GM06990 (cell line): ENCODE data around the gene DNAH9.

ENCODE experiments used
- DNase-seq: peaks from one replicate; pipeline ENCODE4 v3.0.0-alpha.2; 2011; ENCODE audit not compliant: insufficient read length; ENCODE audit errors: extremely low read depth
- H3K27me3 ChIP-seq: replicated peaks from 2 replicates; pipeline ENCODE4 v1.6.0; 2011; ENCODE audit warnings: low read length; ENCODE audit not compliant: control insufficient read depth, insufficient read depth
- H3K36me3 ChIP-seq: 2 replicates; pipeline ENCODE4 v1.5.1; 2011; ENCODE audit warnings: low read length; ENCODE audit not compliant: control insufficient read depth, insufficient read depth
- H3K4me3 ChIP-seq: replicated peaks from 2 replicates; pipeline ENCODE4 v1.5.1; 2011; ENCODE audit warnings: low read depth, mild to moderate bottlenecking, control low read depth, low read length
- TF ChIP-seq, protein P1 (sequence below): IDR thresholded peaks from 2 replicates; pipeline ENCODE4 v1.5.1; 2011; ENCODE audit warnings: low read length, control low read depth, mild to moderate bottlenecking, inconsistent platforms; ENCODE audit not compliant: insufficient read depth, poor library complexity, severe bottlenecking

The DNAH9 gene

GRCh38 chr17:11598274-11599221 lies at the start of gene DNAH9:
Gene DNAH9, plus strand, starts transcription at chr17:11598470. Its CDS starts 29 bp downstream, at chr17:11598499.
- Histone ChIP-seq H3K36me3 (no peaks in the 10 kb centered on the region), H3K27me3 (no peaks in the 10 kb centered on the region), H3K4me3 (no peak within 1 kb of the TSS)
- DNase-seq = no peak
- TF ChIP-seq, protein P1, sequence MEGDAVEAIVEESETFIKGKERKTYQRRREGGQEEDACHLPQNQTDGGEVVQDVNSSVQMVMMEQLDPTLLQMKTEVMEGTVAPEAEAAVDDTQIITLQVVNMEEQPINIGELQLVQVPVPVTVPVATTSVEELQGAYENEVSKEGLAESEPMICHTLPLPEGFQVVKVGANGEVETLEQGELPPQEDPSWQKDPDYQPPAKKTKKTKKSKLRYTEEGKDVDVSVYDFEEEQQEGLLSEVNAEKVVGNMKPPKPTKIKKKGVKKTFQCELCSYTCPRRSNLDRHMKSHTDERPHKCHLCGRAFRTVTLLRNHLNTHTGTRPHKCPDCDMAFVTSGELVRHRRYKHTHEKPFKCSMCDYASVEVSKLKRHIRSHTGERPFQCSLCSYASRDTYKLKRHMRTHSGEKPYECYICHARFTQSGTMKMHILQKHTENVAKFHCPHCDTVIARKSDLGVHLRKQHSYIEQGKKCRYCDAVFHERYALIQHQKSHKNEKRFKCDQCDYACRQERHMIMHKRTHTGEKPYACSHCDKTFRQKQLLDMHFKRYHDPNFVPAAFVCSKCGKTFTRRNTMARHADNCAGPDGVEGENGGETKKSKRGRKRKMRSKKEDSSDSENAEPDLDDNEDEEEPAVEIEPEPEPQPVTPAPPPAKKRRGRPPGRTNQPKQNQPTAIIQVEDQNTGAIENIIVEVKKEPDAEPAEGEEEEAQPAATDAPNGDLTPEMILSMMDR = no peak

DNA sequence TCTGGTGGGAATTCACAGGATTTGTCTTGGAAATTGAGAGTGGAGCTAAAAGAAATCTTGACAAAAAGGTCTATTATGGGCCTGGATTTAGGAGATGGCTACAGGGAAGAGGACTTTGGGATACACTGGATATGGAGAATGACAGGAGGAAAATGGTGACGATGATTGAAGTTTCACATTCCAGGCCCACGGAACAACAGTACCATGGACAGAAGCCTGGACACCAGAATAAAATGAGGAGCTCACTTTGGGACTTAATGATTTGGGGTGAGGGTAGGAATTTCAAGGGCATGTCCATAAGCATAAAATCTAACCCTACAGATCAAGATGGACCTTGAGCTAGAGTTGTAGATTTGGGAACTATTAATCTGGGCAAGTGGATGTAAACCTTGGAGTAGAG lies 47.8 kb upstream of the DNAH9 start:
- TF ChIP-seq, protein P1 = no peak
- Histone ChIP-seq H3K4me3 (no peak overlapping the region), H3K36me3 (no peaks in the 10 kb centered on the region), H3K27me3 (no peaks in the 10 kb centered on the region)
- no peak for DNase-seq

DNA sequence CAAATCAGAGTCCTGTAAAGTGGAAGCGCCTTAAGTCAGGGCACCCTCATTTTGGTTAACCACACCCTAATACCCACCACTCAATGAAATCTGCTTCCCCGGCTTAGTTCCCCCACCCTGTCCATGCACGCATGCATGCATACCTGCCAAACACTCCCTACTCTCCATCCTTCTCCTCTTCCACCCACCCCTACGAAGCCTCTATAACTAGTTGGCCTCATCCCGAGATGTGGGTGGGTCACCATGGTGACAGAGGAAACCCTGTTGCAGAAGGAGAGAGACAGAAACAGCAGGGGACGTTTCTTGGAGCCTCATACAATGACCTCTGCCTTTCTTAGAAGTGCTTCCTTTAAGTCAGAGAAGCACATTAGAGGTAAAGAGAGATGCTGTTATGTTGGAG lies 46.8 kb upstream of the DNAH9 start:
- DNase-seq = no peak
- H3K36me3 ChIP-seq = no peaks in the 10 kb centered on the region
- H3K27me3 ChIP-seq = no peaks in the 10 kb centered on the region
- TF ChIP-seq, protein P1 = no peak
- no peak overlapping the region for H3K4me3 ChIP-seq

DNA sequence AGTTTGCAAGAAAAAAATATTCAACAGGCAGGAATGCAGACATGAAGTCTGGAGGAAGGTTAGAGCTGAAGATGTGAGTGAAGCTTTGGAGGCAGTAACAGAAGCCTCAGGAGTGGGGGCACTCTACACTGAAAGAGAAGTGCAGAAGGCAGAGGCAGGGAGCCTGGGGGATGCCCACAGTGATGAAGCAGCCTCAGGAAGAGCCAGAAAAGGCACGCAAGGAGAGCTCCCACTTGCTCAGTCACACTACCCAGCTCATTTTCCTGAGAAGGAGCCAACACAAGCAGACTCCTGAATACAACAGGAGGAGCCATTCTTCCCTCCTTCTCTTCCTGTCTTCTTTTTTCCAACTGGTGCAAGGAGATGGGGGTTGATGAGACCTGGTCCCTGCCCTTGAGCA lies 45.1 kb upstream of the DNAH9 start:
- TF ChIP-seq, protein P1 = no peak
- DNase-seq = no peak
- H3K4me3 ChIP-seq = no peak overlapping the region
- H3K36me3 ChIP-seq = no peaks in the 10 kb centered on the region
- H3K27me3 ChIP-seq = no peaks in the 10 kb centered on the region

DNA sequence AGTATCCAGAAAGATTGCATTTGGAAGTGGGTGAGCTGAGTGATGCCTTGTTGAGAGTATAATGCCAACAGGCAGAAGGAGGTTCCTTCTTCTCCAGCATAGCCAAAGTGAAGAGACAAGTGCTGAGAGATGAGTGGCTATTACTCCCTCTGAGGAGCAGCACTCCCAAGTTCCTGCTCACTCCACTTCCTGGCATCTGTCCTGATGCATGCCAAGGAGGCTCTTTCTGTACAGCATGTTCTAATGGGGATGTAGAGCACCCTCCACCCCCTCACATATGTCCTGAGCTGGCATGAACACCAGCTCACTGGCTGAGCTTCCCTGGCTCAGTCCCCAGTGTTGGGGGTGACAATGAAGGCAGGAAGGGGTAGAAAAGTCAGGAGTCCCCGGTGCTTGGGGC lies 44.2 kb upstream of the DNAH9 start:
- no peaks in the 10 kb centered on the region for H3K36me3 ChIP-seq
- TF ChIP-seq, protein P1 = no peak
- no peak overlapping the region for H3K4me3 ChIP-seq
- no peak for DNase-seq
- no peaks in the 10 kb centered on the region for H3K27me3 ChIP-seq

GRCh38 chr17:11554542-11554941 lies 43.7 kb upstream of the DNAH9 start:
- Histone ChIP-seq H3K36me3 (no peaks in the 10 kb centered on the region), H3K4me3 (no peak overlapping the region), H3K27me3 (no peaks in the 10 kb centered on the region)
- DNase-seq = no peak
- TF ChIP-seq, protein P1 = no peak
